A673 (cell line): ENCODE results near the gene LRTM1. TPM values are rescaled to one million over a fixed set of nuclear protein-coding genes. Genes with fewer than 3 reads are reported as not detected.

Experiments used
- BruUV-seq: library from RNA; stranded (reverse); fragments of 400-500 nt; replicated peaks from 2 replicates; lab custom pipeline; 2021; lab: Mats Ljungman, UMichigan
- CTCF ChIA-PET: fragments of 300-600 bp; sonication (Branson Sonifier 250); formaldehyde crosslinking; loops from one replicate; lab custom pipeline; 2022; ENCODE audit warnings: antibody characterized with exemption; lab: Charles Lee
- POLR2A ChIA-PET: fragments of 300-600 bp; sonication (Branson Sonifier 250); formaldehyde crosslinking; loops from one replicate; lab custom pipeline; 2022; ENCODE audit warnings: antibody characterized with exemption; ENCODE audit not compliant: low non-redundant PET; lab: Charles Lee
- DNase-seq: peaks from one replicate; pipeline ENCODE4 v3.0.0-alpha.2; 2015; ENCODE audit warnings: low spot score
- H3K27ac ChIP-seq: fragments of 200-600 bp; sonication (generic); 2 replicates; pipeline ENCODE4 v1.5.1; 2016; ENCODE audit warnings: mixed run types, low read depth, mild to moderate bottlenecking, mixed read lengths, antibody characterized with exemption, low read length; ENCODE audit not compliant: poor library complexity, severe bottlenecking
- H3K27me3 ChIP-seq: fragments of 200-600 bp; sonication (generic); replicated peaks from 2 replicates; pipeline ENCODE4 v1.6.1; 2017; ENCODE audit warnings: mixed run types, low read depth, mild to moderate bottlenecking, mixed read lengths, antibody characterized with exemption, low read length; ENCODE audit not compliant: insufficient read depth, poor library complexity
- H3K36me3 ChIP-seq: fragments of 200-600 bp; sonication (generic); 2 replicates; pipeline ENCODE4 v1.6.1; 2016; ENCODE audit warnings: mixed run types, mild to moderate bottlenecking, mixed read lengths, antibody characterized with exemption, low read length; ENCODE audit not compliant: insufficient read depth, poor library complexity, severe bottlenecking
- H3K4me1 ChIP-seq: fragments of 200-600 bp; sonication (generic); 2 replicates; pipeline ENCODE4 v1.6.1; 2017; ENCODE audit warnings: mixed run types, mild to moderate bottlenecking, mixed read lengths, antibody characterized with exemption, low read length; ENCODE audit not compliant: insufficient read depth, poor library complexity, severe bottlenecking
- H3K4me3 ChIP-seq: fragments of 200-600 bp; sonication (generic); 2 replicates; pipeline ENCODE4 v1.5.1; 2016; ENCODE audit warnings: low read depth, mixed run types, mild to moderate bottlenecking, mixed read lengths, low read length; ENCODE audit not compliant: poor library complexity, severe bottlenecking
- H3K9me3 ChIP-seq: fragments of 200-600 bp; sonication (generic); 2 replicates; pipeline ENCODE4 v1.6.1; 2016; ENCODE audit warnings: mixed run types, low read depth, mild to moderate bottlenecking, mixed read lengths, antibody characterized with exemption, low read length; ENCODE audit not compliant: poor library complexity, severe bottlenecking
- EZH2 ChIP-seq: fragments of 200-600 bp; sonication (generic); IDR thresholded peaks from 2 replicates; pipeline ENCODE4 v1.6.1; 2017; ENCODE audit warnings: borderline replicate concordance, low read depth, mild to moderate bottlenecking, mixed read lengths, antibody characterized with exemption, low read length; ENCODE audit not compliant: poor library complexity, severe bottlenecking
- intact Hi-C: fragments of 100-400 bp; cut with micrococcal nuclease; formaldehyde crosslinking; loops from one replicate; pipeline ENCODE4 v1.10.0; 2022; ENCODE audit not compliant: unreplicated experiment
- total RNA-seq: library from RNA; stranded (reverse); gene quantifications from 2 replicates; pipeline ENCODE4 v1.2.3, GENCODE V29; 2021
- TF ChIP-seq, protein P1 (sequence below): fragments of 300-800, 200-600 bp; sonication (generic); conservative IDR thresholded peaks from 2 replicates; pipeline ENCODE4 v1.5.1; 2017; ENCODE audit warnings: low read depth, mild to moderate bottlenecking, antibody characterized with exemption, low read length, moderate library complexity, mixed read lengths

Gene LRTM1
- total RNA-seq, 1 experiment from 2014 or later: not detected

DNA sequence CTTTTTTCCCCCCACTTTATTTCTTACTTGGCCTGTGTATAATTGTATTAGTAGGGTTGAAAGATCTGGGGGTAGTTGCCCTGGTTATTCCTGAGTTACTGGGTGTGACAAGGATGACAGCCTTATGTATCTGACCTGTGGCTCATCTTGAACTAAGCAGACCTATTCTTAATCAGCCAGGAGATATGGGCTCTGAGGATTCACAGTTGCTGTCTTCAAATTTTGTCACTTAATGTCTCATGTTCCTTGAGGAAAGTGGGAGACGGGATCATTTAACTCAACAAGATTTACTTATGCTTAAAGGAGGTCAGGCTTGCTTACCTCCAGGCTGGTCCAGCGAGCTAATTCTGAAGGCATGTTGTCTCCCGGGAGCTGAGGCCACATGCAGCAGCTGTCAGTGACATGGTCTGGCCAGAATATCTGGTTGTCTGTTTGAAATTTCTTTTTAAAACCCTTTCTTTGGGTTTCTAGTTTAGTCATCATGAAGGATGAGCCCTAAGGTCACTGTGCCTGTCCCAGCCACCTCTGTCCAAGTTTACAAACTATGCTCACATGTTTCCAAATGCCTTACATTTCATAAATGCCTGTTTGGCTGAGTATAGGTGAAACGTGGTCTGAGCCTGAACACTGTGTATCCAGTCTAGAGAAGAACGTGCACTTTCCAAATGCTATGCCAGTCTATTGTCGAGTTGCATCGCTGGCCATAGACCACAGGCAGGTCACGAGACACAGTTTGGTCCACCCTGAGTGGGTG is 26.8 kb downstream of the LRTM1 start:
- Histone ChIP-seq H3K27me3 (no peaks in the 10 kb centered on the region), H3K4me1 (no peaks in the 10 kb centered on the region), H3K36me3 (no peaks in the 10 kb centered on the region), H3K9me3 (no peaks in the 10 kb centered on the region), H3K27ac (no peak overlapping the region), H3K4me3 (no peak overlapping the region)
- POLR2A ChIA-PET: no interaction called here
- TF ChIP-seq EZH2: no peak
- TF ChIP-seq, protein P1, sequence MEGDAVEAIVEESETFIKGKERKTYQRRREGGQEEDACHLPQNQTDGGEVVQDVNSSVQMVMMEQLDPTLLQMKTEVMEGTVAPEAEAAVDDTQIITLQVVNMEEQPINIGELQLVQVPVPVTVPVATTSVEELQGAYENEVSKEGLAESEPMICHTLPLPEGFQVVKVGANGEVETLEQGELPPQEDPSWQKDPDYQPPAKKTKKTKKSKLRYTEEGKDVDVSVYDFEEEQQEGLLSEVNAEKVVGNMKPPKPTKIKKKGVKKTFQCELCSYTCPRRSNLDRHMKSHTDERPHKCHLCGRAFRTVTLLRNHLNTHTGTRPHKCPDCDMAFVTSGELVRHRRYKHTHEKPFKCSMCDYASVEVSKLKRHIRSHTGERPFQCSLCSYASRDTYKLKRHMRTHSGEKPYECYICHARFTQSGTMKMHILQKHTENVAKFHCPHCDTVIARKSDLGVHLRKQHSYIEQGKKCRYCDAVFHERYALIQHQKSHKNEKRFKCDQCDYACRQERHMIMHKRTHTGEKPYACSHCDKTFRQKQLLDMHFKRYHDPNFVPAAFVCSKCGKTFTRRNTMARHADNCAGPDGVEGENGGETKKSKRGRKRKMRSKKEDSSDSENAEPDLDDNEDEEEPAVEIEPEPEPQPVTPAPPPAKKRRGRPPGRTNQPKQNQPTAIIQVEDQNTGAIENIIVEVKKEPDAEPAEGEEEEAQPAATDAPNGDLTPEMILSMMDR: no peak
- no TSS peak for BruUV-seq
- CTCF ChIA-PET: no interaction called here
- intact Hi-C loops: no loop called here
- DNase-seq: no peak

DNA sequence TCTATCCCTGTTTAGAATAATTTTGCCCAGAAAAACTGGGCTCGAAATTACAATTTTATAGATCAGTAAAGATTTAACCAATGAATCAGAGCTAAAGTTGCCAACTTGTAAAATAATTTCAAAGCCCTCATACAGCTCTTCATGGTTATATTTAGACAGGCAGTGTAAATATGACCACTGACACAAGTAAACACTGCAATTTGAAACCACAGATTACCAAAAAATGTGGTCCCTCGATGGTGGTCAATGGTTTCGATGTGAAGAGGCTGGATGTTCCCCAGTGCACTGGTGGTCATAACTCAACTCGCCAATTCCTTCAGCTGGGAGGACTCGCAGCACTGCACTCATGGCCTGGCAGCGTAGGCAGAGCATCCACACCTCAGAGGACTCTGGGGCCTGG is 28.6 kb downstream of the LRTM1 start:
- Histone ChIP-seq H3K36me3 (no peaks in the 10 kb centered on the region), H3K27ac (no peak overlapping the region), H3K9me3 (no peaks in the 10 kb centered on the region), H3K4me1 (no peaks in the 10 kb centered on the region), H3K27me3 (no peaks in the 10 kb centered on the region), H3K4me3 (no peak overlapping the region)
- CTCF ChIA-PET: no interaction called here
- DNase-seq: no peak
- TF ChIP-seq, protein P1: no peak
- TF ChIP-seq EZH2: no peak
- intact Hi-C loops: no loop called here
- POLR2A ChIA-PET: no interaction called here
- no TSS peak for BruUV-seq

DNA sequence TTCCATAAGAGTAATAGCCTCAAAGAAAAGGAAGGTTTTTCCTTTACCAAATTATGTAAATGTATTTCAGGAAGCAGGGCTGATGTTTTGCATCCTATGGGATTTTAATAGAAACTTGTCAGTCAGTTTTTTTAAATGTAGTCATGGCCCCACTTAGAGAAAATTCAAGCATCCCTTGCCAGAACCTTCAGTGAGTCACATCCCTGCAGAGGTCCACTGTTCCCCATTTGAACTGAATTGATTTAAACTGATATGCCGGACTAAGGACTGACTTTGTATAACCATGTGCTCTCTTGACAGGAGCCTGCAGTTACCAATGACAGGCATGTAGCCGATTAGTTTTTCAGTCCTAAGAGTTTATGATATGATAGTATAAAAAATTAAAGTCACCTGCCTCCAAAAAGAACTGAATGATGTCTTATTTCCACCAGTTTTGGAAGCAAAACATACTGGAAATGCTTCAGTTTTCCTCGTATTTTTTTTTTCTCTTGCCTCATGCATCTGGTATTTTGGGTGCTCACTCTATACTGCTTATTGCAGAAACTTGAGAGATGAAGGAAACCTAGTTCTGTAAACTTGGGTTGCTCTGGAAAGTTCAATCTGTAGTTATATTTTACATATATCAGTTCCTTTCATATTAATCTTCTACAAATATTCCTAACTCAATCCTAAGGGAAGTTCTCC is 30.7 kb downstream of the LRTM1 start:
- CTCF ChIA-PET: no interaction called here
- Histone ChIP-seq H3K36me3 (no peaks in the 10 kb centered on the region), H3K27me3 (no peaks in the 10 kb centered on the region), H3K4me3 (no peak overlapping the region), H3K4me1 (no peaks in the 10 kb centered on the region), H3K27ac (no peak overlapping the region), H3K9me3 (no peaks in the 10 kb centered on the region)
- no peak for DNase-seq
- no peak for TF ChIP-seq EZH2
- TF ChIP-seq, protein P1: no peak
- intact Hi-C loops: no loop called here
- POLR2A ChIA-PET: no interaction called here
- no TSS peak for BruUV-seq
